ENCODE data around the gene PIGR.

- no peak for TF ChIP-seq CTCF (IDR thresholded peaks at IDR 0.05)
- TF ChIP-seq MAZ (IDR thresholded peaks at IDR 0.05; ENCODE audit: borderline replicate concordance, low read depth, low read length): no peak
- TF ChIP-seq POLR2A (IDR thresholded peaks at IDR 0.05; ENCODE audit: low read length): no peak
Measured at GRCh38 chr1:206902702-206903101, 43.6 kb downstream of the PIGR start.
